Neural cell (in vitro differentiated cells): ENCODE data around the gene RHCG.

Experiments used
- EP300 ChIP-seq: fragments of 450-650 bp; conservative IDR thresholded peaks from 2 replicates; pipeline ENCODE4 v1.6.1; 2014; ENCODE audit warnings: antibody characterized with exemption, mild to moderate bottlenecking, moderate library complexity; ENCODE audit not compliant: poor library complexity, severe bottlenecking
- POLR2AphosphoS5 ChIP-seq: IDR thresholded peaks from 2 replicates; pipeline ENCODE4 v1.6.1; 2012
- RAD21 ChIP-seq: fragments of 450-650 bp; conservative IDR thresholded peaks from 2 replicates; pipeline ENCODE4 v1.6.1; 2014; ENCODE audit warnings: antibody characterized with exemption, mild to moderate bottlenecking, moderate library complexity
- TAF1 ChIP-seq: IDR thresholded peaks from 2 replicates; pipeline ENCODE4 v1.6.1; 2012; ENCODE audit warnings: low read depth
- TF ChIP-seq, protein P1 (sequence below): fragments of 450-650 bp; IDR thresholded peaks from 2 replicates; pipeline ENCODE4 v1.5.1; 2014; ENCODE audit warnings: antibody characterized with exemption, mild to moderate bottlenecking, moderate library complexity; ENCODE audit not compliant: poor library complexity, severe bottlenecking

DNA sequence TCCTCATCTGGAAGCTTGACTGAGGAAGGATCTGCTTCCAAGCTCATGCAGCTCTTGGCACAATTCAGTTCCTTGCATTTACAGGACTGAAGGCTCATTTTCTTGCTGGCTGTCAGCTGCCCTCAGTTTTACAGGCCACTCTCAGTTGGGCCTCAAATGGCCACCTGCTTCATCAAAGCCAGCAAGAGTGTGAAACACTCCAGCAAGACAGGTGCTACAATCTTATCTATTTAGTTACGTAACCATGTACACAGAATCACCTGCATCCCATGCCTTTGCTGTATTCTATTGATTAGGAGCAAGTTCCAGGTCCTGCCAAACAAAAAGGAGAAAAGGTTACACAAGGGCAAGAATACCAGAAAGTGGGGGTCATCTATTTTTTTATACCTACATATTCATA, 40.8 kb downstream of the RHCG start:
- no peak for TF ChIP-seq POLR2AphosphoS5
- TF ChIP-seq, protein P1, sequence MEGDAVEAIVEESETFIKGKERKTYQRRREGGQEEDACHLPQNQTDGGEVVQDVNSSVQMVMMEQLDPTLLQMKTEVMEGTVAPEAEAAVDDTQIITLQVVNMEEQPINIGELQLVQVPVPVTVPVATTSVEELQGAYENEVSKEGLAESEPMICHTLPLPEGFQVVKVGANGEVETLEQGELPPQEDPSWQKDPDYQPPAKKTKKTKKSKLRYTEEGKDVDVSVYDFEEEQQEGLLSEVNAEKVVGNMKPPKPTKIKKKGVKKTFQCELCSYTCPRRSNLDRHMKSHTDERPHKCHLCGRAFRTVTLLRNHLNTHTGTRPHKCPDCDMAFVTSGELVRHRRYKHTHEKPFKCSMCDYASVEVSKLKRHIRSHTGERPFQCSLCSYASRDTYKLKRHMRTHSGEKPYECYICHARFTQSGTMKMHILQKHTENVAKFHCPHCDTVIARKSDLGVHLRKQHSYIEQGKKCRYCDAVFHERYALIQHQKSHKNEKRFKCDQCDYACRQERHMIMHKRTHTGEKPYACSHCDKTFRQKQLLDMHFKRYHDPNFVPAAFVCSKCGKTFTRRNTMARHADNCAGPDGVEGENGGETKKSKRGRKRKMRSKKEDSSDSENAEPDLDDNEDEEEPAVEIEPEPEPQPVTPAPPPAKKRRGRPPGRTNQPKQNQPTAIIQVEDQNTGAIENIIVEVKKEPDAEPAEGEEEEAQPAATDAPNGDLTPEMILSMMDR = no peak
- no peak for TF ChIP-seq EP300
- TF ChIP-seq TAF1 = no peak
- no peak for TF ChIP-seq RAD21
